Stimulated activated CD8-positive, alpha-beta memory T cell treated with anti-CD3 and anti-CD28 coated beads, Interleukin-7, amount 100 ng/mL, for 4 hours (primary cell): ENCODE results near the gene S100A13.

ENCODE experiments used
- DNase-seq, 2 donors: peaks; one replicate each; pipeline ENCODE4 v3.0.0-alpha.2; 2020; ENCODE audit warnings: low read depth in 2 of 2

S100A13 gene

DNA sequence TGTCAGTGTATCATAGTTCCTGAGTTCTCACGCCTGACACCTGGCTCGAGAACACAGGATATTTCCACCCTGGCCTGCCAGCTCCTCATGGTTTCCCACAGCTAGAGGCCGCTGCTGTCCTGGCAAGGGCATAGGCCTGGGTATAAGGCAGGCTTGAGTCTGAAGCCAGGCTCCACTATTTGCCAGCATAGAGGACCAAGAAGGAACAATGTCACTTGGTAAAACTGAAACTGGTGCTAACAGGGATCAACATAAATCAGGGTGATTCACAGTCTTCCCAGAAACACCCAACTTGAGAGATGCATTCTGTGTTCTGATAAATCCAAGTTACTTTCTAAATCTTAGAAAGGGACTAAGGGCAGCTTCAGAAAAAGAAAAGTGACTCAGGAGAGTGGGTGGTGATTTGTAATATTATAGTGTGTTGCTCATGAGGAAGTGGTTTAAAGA lies 54.7 kb downstream of the S100A13 start:
- no peak for DNase-seq

- no peak for DNase-seq
Observed at GRCh38 chr1:153571706-153572105, 55.6 kb downstream of the S100A13 start.

GRCh38 chr1:153570874-153571273 lies 56.4 kb downstream of the S100A13 start:
- no peak for DNase-seq

GRCh38 chr1:153569465-153569864 lies 57.8 kb downstream of the S100A13 start:
- no peak for DNase-seq
